Thyroid gland (tissue), 4 donors: ENCODE results near the gene OR2L2. TPM values are rescaled to one million over a fixed set of nuclear protein-coding genes. Genes with fewer than 3 reads are reported as not detected.

Experiments
- DNase-seq, 2 donors: peaks; one replicate each; pipeline ENCODE4 v3.0.0-alpha.2; 2019
- H3K27ac ChIP-seq, 3 donors: fragments of 200-600 bp; sonication (generic); 1 replicate in 2 of 3; 2 replicates in 1 of 3; pipeline ENCODE4 v1.5.1; 2016 to 2019; ENCODE audit warnings: mild to moderate bottlenecking in 1 of 3, moderate library complexity in 1 of 3
- H3K27me3 ChIP-seq: fragments of 200-600 bp; sonication (generic); one replicate; pipeline ENCODE4 v1.5.1; 2019
- H3K36me3 ChIP-seq, 2 donors: fragments of 200-600 bp; sonication (generic); one replicate each; pipeline ENCODE4 v1.5.1; 2016 to 2019
- H3K4me1 ChIP-seq, 2 donors: fragments of 200-600 bp; sonication (generic); one replicate each; pipeline ENCODE4 v1.5.1; 2017 to 2019
- H3K4me3 ChIP-seq, 3 donors: fragments of 200-600 bp; sonication (generic); replicated peaks in 1 of 3; 1 replicate in 2 of 3; 2 replicates in 1 of 3; pipeline ENCODE4 v1.5.1; 2016; ENCODE audit warnings: mild to moderate bottlenecking in 1 of 3
- H3K9me3 ChIP-seq: fragments of 200-600 bp; sonication (generic); one replicate; pipeline ENCODE4 v1.5.1; 2017
- POLR2A ChIP-seq, 2 donors: fragments of 450-650 bp; IDR thresholded peaks; one replicate each; pipeline ENCODE4 v1.6.1; 2017; ENCODE audit warnings: antibody characterized with exemption in 2 of 2, mild to moderate bottlenecking in 2 of 2, moderate library complexity in 1 of 2
- WGBS, 2 donors: methylation state at CpG; one replicate each; pipeline ENCODE4 v1.1.5; 2017; 5-methylcytosine and 5-hydroxymethylcytosine counted together
- intact Hi-C: fragments of 100-400 bp; cut with DNase I; formaldehyde crosslinking; loops from one replicate; pipeline ENCODE4 v1.15.1; 2023
- total RNA-seq, 4 donors: library from RNA; depleted of rRNA; stranded (reverse); fragments of >200 nt; gene quantifications; one replicate each; pipeline ENCODE4 v1.2.3, GENCODE V29; 2016
- TF ChIP-seq, protein P1 (sequence below), 6 experiments: fragments of 200-600 bp in 3 of 6; fragments of 450-650 bp in 3 of 6; sonication (generic) in 3 of 6; IDR thresholded peaks; one replicate each; pipeline ENCODE4 v1.5.1; 2016 to 2019; ENCODE audit warnings: antibody characterized with exemption in 6 of 6, mild to moderate bottlenecking in 2 of 6, inconsistent platforms in 1 of 6, moderate library complexity in 1 of 6

Gene OR2L2
- total RNA-seq, 4 donors from 2014 or later, result 0.27 to 0.34 TPM; not detected in 2

DNA sequence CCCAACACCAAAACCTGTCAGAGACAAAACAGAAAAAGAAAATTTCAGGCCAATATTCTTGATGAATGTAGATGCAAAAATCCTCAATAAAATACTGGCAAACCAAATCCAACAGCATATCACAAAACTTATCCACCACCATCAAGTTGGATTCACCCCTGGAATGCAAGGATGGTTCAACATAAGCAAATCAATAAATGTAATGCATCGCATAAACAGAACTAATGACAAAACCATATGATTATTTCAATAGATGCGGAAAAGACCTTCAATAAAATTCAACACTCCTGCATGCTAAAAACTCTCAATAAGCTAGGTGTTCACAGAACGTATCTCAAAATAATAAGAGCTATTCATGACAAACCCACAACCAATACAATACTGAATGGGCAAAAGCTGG is 20.2 kb upstream of the OR2L2 start:
- 88% methylated on average over 3 of the region's 3 CpGs for whole genome bisulfite sequencing, 2 donors

DNA sequence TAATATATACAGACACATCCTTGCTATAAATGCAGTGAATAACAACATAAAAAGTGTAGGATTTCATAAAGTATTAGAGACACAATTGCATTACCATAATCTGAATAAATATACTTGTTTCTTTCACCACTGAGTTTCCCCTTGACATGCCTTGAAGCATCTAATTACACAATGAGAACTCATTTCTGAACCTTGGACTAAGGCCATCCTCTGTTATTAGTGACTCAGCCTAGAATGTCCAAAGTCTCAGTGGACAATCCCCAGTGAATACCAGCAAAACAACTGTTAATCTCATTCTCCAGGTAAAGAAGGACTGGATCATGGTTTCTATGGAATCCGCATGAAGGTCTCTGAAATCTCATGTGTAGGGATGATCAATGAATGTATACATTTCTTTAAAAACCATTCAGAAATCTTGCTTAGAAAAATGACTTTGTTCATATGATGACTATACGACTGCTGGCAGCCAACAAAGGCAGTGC is 16.6 kb upstream of the OR2L2 start, which contains the start of gene OR2L5:
Gene OR2L5 (plus strand): TSS at position 432 of the 482 bp plus-strand sequence. CDS start 8,288 bp downstream, outside the sequence.
- H3K27me3 ChIP-seq, result no peaks in the 10 kb centered on the region
- H3K9me3 ChIP-seq, result no peaks in the 10 kb centered on the region
- no peak within 1 kb of the TSS for H3K4me3 ChIP-seq
- intact Hi-C loops, result no loop called here
- no peaks in the 10 kb centered on the region for H3K4me1 ChIP-seq
- H3K27ac ChIP-seq, result no peak within 1 kb of the TSS
- TF ChIP-seq, protein P1, sequence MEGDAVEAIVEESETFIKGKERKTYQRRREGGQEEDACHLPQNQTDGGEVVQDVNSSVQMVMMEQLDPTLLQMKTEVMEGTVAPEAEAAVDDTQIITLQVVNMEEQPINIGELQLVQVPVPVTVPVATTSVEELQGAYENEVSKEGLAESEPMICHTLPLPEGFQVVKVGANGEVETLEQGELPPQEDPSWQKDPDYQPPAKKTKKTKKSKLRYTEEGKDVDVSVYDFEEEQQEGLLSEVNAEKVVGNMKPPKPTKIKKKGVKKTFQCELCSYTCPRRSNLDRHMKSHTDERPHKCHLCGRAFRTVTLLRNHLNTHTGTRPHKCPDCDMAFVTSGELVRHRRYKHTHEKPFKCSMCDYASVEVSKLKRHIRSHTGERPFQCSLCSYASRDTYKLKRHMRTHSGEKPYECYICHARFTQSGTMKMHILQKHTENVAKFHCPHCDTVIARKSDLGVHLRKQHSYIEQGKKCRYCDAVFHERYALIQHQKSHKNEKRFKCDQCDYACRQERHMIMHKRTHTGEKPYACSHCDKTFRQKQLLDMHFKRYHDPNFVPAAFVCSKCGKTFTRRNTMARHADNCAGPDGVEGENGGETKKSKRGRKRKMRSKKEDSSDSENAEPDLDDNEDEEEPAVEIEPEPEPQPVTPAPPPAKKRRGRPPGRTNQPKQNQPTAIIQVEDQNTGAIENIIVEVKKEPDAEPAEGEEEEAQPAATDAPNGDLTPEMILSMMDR (IDR thresholded peaks at IDR 0.05), result no peak
- no peak for TF ChIP-seq POLR2A (IDR thresholded peaks at IDR 0.05)
- DNase-seq, result no peak
- WGBS, 2 donors, result 92 to 97% methylated on average over 2 of the region's 2 CpGs
- no peaks in the 10 kb centered on the region for H3K36me3 ChIP-seq

More for the DNA sequence above, 20.2 kb upstream of the OR2L2 start:
- no peak for DNase-seq
- intact Hi-C loops, result no loop called here
- no peak overlapping the region for H3K4me3 ChIP-seq
- no peak overlapping the region for H3K27ac ChIP-seq
- H3K4me1 ChIP-seq, result no peaks in the 10 kb centered on the region
- TF ChIP-seq, protein P1 (IDR thresholded peaks at IDR 0.05), result no peak
- no peak for TF ChIP-seq POLR2A (IDR thresholded peaks at IDR 0.05)
- H3K9me3 ChIP-seq, result no peaks in the 10 kb centered on the region
- no peaks in the 10 kb centered on the region for H3K27me3 ChIP-seq
- H3K36me3 ChIP-seq, result no peaks in the 10 kb centered on the region

DNA sequence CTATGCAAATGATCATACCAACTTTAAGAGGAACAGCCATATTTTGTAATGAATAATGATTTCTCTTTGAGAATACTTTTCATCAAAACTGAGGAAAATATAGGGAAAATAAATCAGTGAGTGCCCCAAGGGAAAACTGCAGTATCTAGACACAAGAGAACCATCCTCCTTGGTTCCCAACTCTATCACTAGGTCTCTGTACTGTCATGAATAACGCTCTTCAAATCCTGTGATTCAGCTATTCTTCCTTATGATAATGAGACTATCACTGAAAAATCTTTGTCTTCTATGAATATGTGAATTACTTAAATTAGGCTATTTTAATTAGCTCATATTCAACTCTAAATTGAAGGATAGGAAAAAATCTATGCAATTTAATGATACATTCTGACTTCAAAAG is 14.1 kb upstream of the OR2L2 start:
- H3K4me1 ChIP-seq, result no peaks in the 10 kb centered on the region
- no peak overlapping the region for H3K4me3 ChIP-seq
- no peak for DNase-seq
- WGBS, 2 donors, result 89% methylated on average over 1 of the region's 1 CpG
- TF ChIP-seq, protein P1 (IDR thresholded peaks at IDR 0.05), result no peak
- no peak for TF ChIP-seq POLR2A (IDR thresholded peaks at IDR 0.05)
- H3K9me3 ChIP-seq, result no peaks in the 10 kb centered on the region
- intact Hi-C loops, result no loop called here
- no peaks in the 10 kb centered on the region for H3K27me3 ChIP-seq
- no peaks in the 10 kb centered on the region for H3K36me3 ChIP-seq
- no peak overlapping the region for H3K27ac ChIP-seq

DNA sequence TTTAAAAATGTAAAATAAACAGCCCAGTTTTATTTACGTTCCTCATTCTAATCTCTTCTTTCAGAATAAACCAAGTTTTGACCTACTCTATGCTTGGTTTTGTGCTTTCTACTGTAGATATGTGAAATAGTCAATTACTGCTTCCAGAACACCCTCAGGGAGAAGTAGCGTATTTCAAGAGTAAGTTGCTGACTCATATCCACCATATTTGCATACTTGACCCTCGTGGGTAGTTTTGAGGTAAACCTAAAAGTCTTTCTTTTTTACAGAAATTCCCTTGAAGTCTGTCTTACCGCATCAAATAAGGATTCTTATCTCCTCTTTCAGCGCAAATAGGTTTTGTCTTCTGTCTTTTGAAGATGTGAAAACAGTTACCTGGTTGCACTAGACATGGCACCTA is 15.3 kb downstream of the OR2L2 start:
- H3K36me3 ChIP-seq, result no peaks in the 10 kb centered on the region
- intact Hi-C loops, result no loop called here
- no peaks in the 10 kb centered on the region for H3K9me3 ChIP-seq
- no peak overlapping the region for H3K27ac ChIP-seq
- WGBS, 2 donors, result 77 to 85% methylated on average over 5 of the region's 5 CpGs
- H3K27me3 ChIP-seq, result no peaks in the 10 kb centered on the region
- no peak for TF ChIP-seq POLR2A (IDR thresholded peaks at IDR 0.05)
- TF ChIP-seq, protein P1 (IDR thresholded peaks at IDR 0.05), result no peak
- H3K4me3 ChIP-seq, result no peak overlapping the region
- no peaks in the 10 kb centered on the region for H3K4me1 ChIP-seq
- no peak for DNase-seq

DNA sequence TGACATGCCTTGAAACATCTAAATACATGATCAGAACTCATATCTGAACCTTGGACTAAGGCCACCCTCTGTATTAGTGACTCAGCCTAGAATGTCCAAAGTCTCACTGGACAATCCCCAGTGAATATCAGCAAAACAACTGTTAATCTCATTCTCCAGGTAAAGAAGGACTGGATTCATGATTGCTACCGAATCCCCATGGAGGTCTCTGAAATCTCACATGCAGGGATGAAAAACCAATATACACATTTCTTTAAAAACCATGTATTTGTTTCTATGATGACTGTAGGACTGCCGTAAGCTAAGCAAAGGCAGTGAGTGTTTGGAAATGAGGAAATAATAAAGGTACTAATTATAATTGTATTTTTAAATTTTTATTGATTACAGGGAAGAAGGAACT is 16.7 kb downstream of the OR2L2 start, which contains the start of gene OR2L3:
Gene OR2L3 (plus strand): TSS at position 301 of the 400 bp plus-strand sequence. CDS start 13,846 bp downstream, outside the sequence.
- intact Hi-C loops, result no loop called here
- no peak within 1 kb of the TSS for H3K4me3 ChIP-seq
- no peaks in the 10 kb centered on the region for H3K27me3 ChIP-seq
- no peak for DNase-seq
- H3K27ac ChIP-seq, result no peak within 1 kb of the TSS
- no peaks in the 10 kb centered on the region for H3K9me3 ChIP-seq
- TF ChIP-seq, protein P1 (IDR thresholded peaks at IDR 0.05), result no peak
- no peak for TF ChIP-seq POLR2A (IDR thresholded peaks at IDR 0.05)
- no peaks in the 10 kb centered on the region for H3K36me3 ChIP-seq
- H3K4me1 ChIP-seq, result no peaks in the 10 kb centered on the region
- WGBS, 2 donors, result 73 to 77% methylated on average over 2 of the region's 2 CpGs
